Measurements from ENCODE around the gene PGM2.

DNA sequence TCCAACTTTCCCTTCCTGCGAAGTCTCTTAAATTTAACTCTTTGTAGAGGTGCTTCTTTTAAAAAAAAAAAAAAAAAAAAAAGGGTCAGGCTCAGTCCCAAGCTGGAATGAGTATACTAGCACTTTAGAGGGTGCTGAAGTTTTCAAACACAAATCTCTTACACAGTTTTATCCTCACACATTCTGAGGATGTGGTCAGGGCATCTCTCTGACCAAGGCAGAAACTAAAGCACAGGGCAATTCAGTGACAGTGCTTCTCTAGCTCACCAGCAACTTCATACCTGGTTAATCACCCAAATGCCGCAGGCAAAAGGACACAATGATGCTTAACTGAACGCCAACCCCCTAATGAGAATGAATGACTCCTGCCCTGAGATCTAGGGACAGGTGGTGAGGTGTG, 9.8 kb upstream of the PGM2 start:
- TF ChIP-seq, protein P1, sequence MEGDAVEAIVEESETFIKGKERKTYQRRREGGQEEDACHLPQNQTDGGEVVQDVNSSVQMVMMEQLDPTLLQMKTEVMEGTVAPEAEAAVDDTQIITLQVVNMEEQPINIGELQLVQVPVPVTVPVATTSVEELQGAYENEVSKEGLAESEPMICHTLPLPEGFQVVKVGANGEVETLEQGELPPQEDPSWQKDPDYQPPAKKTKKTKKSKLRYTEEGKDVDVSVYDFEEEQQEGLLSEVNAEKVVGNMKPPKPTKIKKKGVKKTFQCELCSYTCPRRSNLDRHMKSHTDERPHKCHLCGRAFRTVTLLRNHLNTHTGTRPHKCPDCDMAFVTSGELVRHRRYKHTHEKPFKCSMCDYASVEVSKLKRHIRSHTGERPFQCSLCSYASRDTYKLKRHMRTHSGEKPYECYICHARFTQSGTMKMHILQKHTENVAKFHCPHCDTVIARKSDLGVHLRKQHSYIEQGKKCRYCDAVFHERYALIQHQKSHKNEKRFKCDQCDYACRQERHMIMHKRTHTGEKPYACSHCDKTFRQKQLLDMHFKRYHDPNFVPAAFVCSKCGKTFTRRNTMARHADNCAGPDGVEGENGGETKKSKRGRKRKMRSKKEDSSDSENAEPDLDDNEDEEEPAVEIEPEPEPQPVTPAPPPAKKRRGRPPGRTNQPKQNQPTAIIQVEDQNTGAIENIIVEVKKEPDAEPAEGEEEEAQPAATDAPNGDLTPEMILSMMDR (IDR thresholded peaks at IDR 0.05): no peak
- TF ChIP-seq POLR2A (IDR thresholded peaks at IDR 0.05): no peak
- no peak for TF ChIP-seq EP300 (IDR thresholded peaks at IDR 0.05)

All from tibial nerve (tissue), 4 donors.